Mesendoderm (in vitro differentiated cells): ENCODE data around the gene SLC27A2.

Experiments
- DNase-seq: peaks from one replicate; pipeline ENCODE4 v3.0.0; 2013
- H2AK5ac ChIP-seq: 2 replicates; pipeline ENCODE4 v1.6.1; 2013; ENCODE audit warnings: low read length, inconsistent platforms
- H2BK120ac ChIP-seq: 2 replicates; pipeline ENCODE4 v1.6.1; 2013; ENCODE audit warnings: low read depth, mild to moderate bottlenecking, low read length, moderate library complexity, mixed read lengths
- H2BK15ac ChIP-seq: replicated peaks from 2 replicates; pipeline ENCODE4 v1.6.1; 2013; ENCODE audit warnings: low read depth, mild to moderate bottlenecking, moderate library complexity
- H2BK5ac ChIP-seq: 2 replicates; pipeline ENCODE4 v1.6.1; 2013; ENCODE audit warnings: low read length, inconsistent platforms
- H3K18ac ChIP-seq: 2 replicates; pipeline ENCODE4 v1.6.1; 2013; ENCODE audit warnings: mild to moderate bottlenecking, low read length, mixed read lengths
- H3K23ac ChIP-seq: one replicate; pipeline ENCODE4 v1.6.1; 2013; ENCODE audit warnings: low read length
- H3K27ac ChIP-seq: 2 replicates; pipeline ENCODE4 v1.5.1; 2013; ENCODE audit warnings: low read depth, mild to moderate bottlenecking, inconsistent platforms, low read length, moderate library complexity
- H3K27me3 ChIP-seq: 2 replicates; pipeline ENCODE4 v1.6.1; 2013; ENCODE audit warnings: low read length, control low read depth, mild to moderate bottlenecking, inconsistent platforms; ENCODE audit not compliant: insufficient read depth, poor library complexity
- H3K36me3 ChIP-seq: 2 replicates; pipeline ENCODE4 v1.6.1; 2013; ENCODE audit warnings: low read length, inconsistent platforms; ENCODE audit not compliant: control insufficient read depth, insufficient read depth
- H3K4ac ChIP-seq: one replicate; pipeline ENCODE4 v1.6.1; 2013; ENCODE audit warnings: low read depth, mild to moderate bottlenecking, low read length, moderate library complexity
- H3K4me1 ChIP-seq: 2 replicates; pipeline ENCODE4 v1.6.1; 2013; ENCODE audit warnings: low read depth, low read length, inconsistent platforms; ENCODE audit not compliant: control insufficient read depth
- H3K4me2 ChIP-seq: 2 replicates; pipeline ENCODE4 v1.6.1; 2013; ENCODE audit warnings: low read length
- H3K4me3 ChIP-seq: 2 replicates; pipeline ENCODE4 v1.5.1; 2013; ENCODE audit warnings: mild to moderate bottlenecking, low read length
- H3K56ac ChIP-seq: one replicate; pipeline ENCODE4 v1.6.1; 2013; ENCODE audit warnings: low read length
- H3K79me1 ChIP-seq: 2 replicates; pipeline ENCODE4 v1.6.1; 2013; ENCODE audit warnings: low read length, inconsistent platforms
- H3K79me2 ChIP-seq: 2 replicates; pipeline ENCODE4 v1.6.1; 2013; ENCODE audit warnings: mild to moderate bottlenecking, low read length; ENCODE audit not compliant: control insufficient read depth, insufficient read depth
- H3K9ac ChIP-seq: 2 replicates; pipeline ENCODE4 v1.6.1; 2013; ENCODE audit warnings: low read length, inconsistent platforms
- H4K5ac ChIP-seq: one replicate; pipeline ENCODE4 v1.6.1; 2013; ENCODE audit warnings: low read length
- H4K8ac ChIP-seq: one replicate; pipeline ENCODE4 v1.6.1; 2013; ENCODE audit warnings: low read depth, mild to moderate bottlenecking, control low read depth, low read length, moderate library complexity
- WGBS: extraction: QIAGEN DNeasy Blood & Tissue Kit; methylation state at CpG from one replicate; pipeline ENCODE4 v1.1.7; 2013; ENCODE audit warnings: low lambda C conversion rate, missing lambda C conversion rate; ENCODE audit not compliant: insufficient coverage; ENCODE audit errors: extremely low coverage; 5-methylcytosine and 5-hydroxymethylcytosine counted together

The SLC27A2 gene

GRCh38 chr15:50261981-50262380, 80.0 kb downstream of the SLC27A2 start:
- WGBS = no CpG with 5 or more reads among the region's 3 CpGs
- Histone ChIP-seq H4K5ac (no peak overlapping the region), H3K56ac (no peak overlapping the region), H3K27me3 (no peaks in the 10 kb centered on the region), H3K4me3 (no peak overlapping the region), H4K8ac (no peak overlapping the region), H3K79me1 (no peaks in the 10 kb centered on the region), H2BK15ac (no peak overlapping the region), H3K27ac (no peak overlapping the region), H2AK5ac (no peak overlapping the region), H3K4me1 (no peaks in the 10 kb centered on the region), H3K36me3 (no peaks in the 10 kb centered on the region), H2BK5ac (no peak overlapping the region), H3K23ac (peak overlapping the region; percentile 24), H3K9ac (no peak overlapping the region), H3K79me2 (no peaks in the 10 kb centered on the region), H3K4me2 (no peak overlapping the region), H3K18ac (no peak overlapping the region), H3K4ac (no peak overlapping the region), H2BK120ac (no peak overlapping the region)
- peak; percentile 44 for DNase-seq

GRCh38 chr15:50262533-50262932, 80.5 kb downstream of the SLC27A2 start:
- no peak overlapping the region for H4K8ac ChIP-seq
- no peak overlapping the region for H3K18ac ChIP-seq
- H2AK5ac ChIP-seq = no peak overlapping the region
- no peak overlapping the region for H2BK120ac ChIP-seq
- no peaks in the 10 kb centered on the region for H3K79me1 ChIP-seq
- H3K4ac ChIP-seq = no peak overlapping the region
- peak overlapping the region; percentile 24 for H3K23ac ChIP-seq
- no peak overlapping the region for H2BK15ac ChIP-seq
- H3K4me3 ChIP-seq = no peak overlapping the region
- DNase-seq = no peak
- H3K56ac ChIP-seq = no peak overlapping the region
- no CpG with 5 or more reads among the region's 4 CpGs for WGBS
- no peak overlapping the region for H4K5ac ChIP-seq
- H3K9ac ChIP-seq = no peak overlapping the region
- H3K27me3 ChIP-seq = no peaks in the 10 kb centered on the region
- no peak overlapping the region for H3K27ac ChIP-seq
- H3K4me1 ChIP-seq = no peaks in the 10 kb centered on the region
- H3K4me2 ChIP-seq = no peak overlapping the region
- H3K79me2 ChIP-seq = no peaks in the 10 kb centered on the region
- H3K36me3 ChIP-seq = no peaks in the 10 kb centered on the region
- H2BK5ac ChIP-seq = no peak overlapping the region

- DNase-seq = no peak
- Histone ChIP-seq H3K4me2 (no peak within 1 kb of the TSS), H2AK5ac (no peak within 1 kb of the TSS), H3K36me3 (no peaks in the 10 kb centered on the region), H3K79me2 (no peaks in the 10 kb centered on the region), H2BK120ac (no peak within 1 kb of the TSS), H3K27me3 (no peaks in the 10 kb centered on the region), H3K23ac (no peak within 1 kb of the TSS), H3K4me3 (no peak within 1 kb of the TSS), H3K56ac (no peak within 1 kb of the TSS), H3K4me1 (no peaks in the 10 kb centered on the region), H3K18ac (no peak within 1 kb of the TSS), H4K8ac (no peak within 1 kb of the TSS), H3K79me1 (no peaks in the 10 kb centered on the region), H4K5ac (no peak within 1 kb of the TSS), H3K27ac (no peak within 1 kb of the TSS), H3K9ac (no peak within 1 kb of the TSS), H2BK5ac (no peak within 1 kb of the TSS), H2BK15ac (no peak within 1 kb of the TSS), H3K4ac (no peak within 1 kb of the TSS)
- WGBS = no CpG with 5 or more reads among the region's 9 CpGs
Observed at GRCh38 chr15:50265620-50266019, 83.6 kb downstream of the SLC27A2 start, which contains the start of gene HDC. Gene HDC (minus strand): TSS chr15:50265726. CDS start chr15:50265623, 103 bp downstream.

GRCh38 chr15:50267577-50267976, 85.6 kb downstream of the SLC27A2 start:
- no peak overlapping the region for H3K18ac ChIP-seq
- no peak overlapping the region for H3K9ac ChIP-seq
- no peak overlapping the region for H3K4me3 ChIP-seq
- no peak overlapping the region for H3K4me2 ChIP-seq
- DNase-seq = no peak
- no peaks in the 10 kb centered on the region for H3K4me1 ChIP-seq
- no CpG with 5 or more reads among the region's 2 CpGs for WGBS
- H3K36me3 ChIP-seq = no peaks in the 10 kb centered on the region
- no peak overlapping the region for H2BK5ac ChIP-seq
- H2BK120ac ChIP-seq = no peak overlapping the region
- no peak overlapping the region for H2BK15ac ChIP-seq
- no peaks in the 10 kb centered on the region for H3K27me3 ChIP-seq
- H3K56ac ChIP-seq = no peak overlapping the region
- no peak overlapping the region for H4K8ac ChIP-seq
- H2AK5ac ChIP-seq = no peak overlapping the region
- H4K5ac ChIP-seq = no peak overlapping the region
- no peak overlapping the region for H3K27ac ChIP-seq
- H3K79me1 ChIP-seq = no peaks in the 10 kb centered on the region
- no peaks in the 10 kb centered on the region for H3K79me2 ChIP-seq
- H3K23ac ChIP-seq = no peak overlapping the region
- no peak overlapping the region for H3K4ac ChIP-seq

- H2BK5ac ChIP-seq = no peak overlapping the region
Observed at GRCh38 chr15:50275091-50275490, 93.1 kb downstream of the SLC27A2 start.

GRCh38 chr15:50275908-50276307, 93.9 kb downstream of the SLC27A2 start:
- no peak for DNase-seq
- WGBS = no CpG with 5 or more reads among the region's 3 CpGs
- no peaks in the 10 kb centered on the region for H3K27me3 ChIP-seq

More at GRCh38 chr15:50275091-50275490, 93.1 kb downstream of the SLC27A2 start:
- H4K8ac ChIP-seq = no peak overlapping the region
- H3K18ac ChIP-seq = no peak overlapping the region
- no peak for DNase-seq
- no peak overlapping the region for H2BK120ac ChIP-seq
- no peak overlapping the region for H3K23ac ChIP-seq
- H3K56ac ChIP-seq = no peak overlapping the region
- no peaks in the 10 kb centered on the region for H3K79me2 ChIP-seq
- H3K4me2 ChIP-seq = no peak overlapping the region
- H3K4me3 ChIP-seq = no peak overlapping the region
- no peak overlapping the region for H2AK5ac ChIP-seq
- no peaks in the 10 kb centered on the region for H3K36me3 ChIP-seq
- no peak overlapping the region for H4K5ac ChIP-seq
- H3K9ac ChIP-seq = no peak overlapping the region
- no peaks in the 10 kb centered on the region for H3K4me1 ChIP-seq
- no peak overlapping the region for H3K4ac ChIP-seq
- no CpG with 5 or more reads among the region's 2 CpGs for WGBS
- H2BK15ac ChIP-seq = no peak overlapping the region
- no peak overlapping the region for H3K27ac ChIP-seq
- no peaks in the 10 kb centered on the region for H3K27me3 ChIP-seq
- no peaks in the 10 kb centered on the region for H3K79me1 ChIP-seq

More at GRCh38 chr15:50275908-50276307, 93.9 kb downstream of the SLC27A2 start:
- H3K79me2 ChIP-seq = no peaks in the 10 kb centered on the region
- no peak overlapping the region for H2BK15ac ChIP-seq
- no peak overlapping the region for H3K18ac ChIP-seq
- H3K4ac ChIP-seq = no peak overlapping the region
- no peak overlapping the region for H3K27ac ChIP-seq
- H2BK120ac ChIP-seq = no peak overlapping the region
- no peak overlapping the region for H2BK5ac ChIP-seq
- no peak overlapping the region for H3K9ac ChIP-seq
- H3K79me1 ChIP-seq = no peaks in the 10 kb centered on the region
- no peaks in the 10 kb centered on the region for H3K4me1 ChIP-seq
- H3K36me3 ChIP-seq = no peaks in the 10 kb centered on the region
- H4K8ac ChIP-seq = no peak overlapping the region
- H2AK5ac ChIP-seq = no peak overlapping the region
- H3K56ac ChIP-seq = no peak overlapping the region
- H3K4me3 ChIP-seq = no peak overlapping the region
- H4K5ac ChIP-seq = no peak overlapping the region
- no peak overlapping the region for H3K23ac ChIP-seq
- no peak overlapping the region for H3K4me2 ChIP-seq
